Upper lobe of right lung (tissue), 1 donor: ENCODE data around the gene STOX1. TPM values are rescaled to one million over a fixed set of nuclear protein-coding genes. Genes with fewer than 3 reads are reported as not detected.
"Not testable (repeated sequence)": the region's sequence is repeated elsewhere in the genome, so short reads cannot be mapped to it uniquely, and the experiment has no call there.

Experiments
- ATAC-seq: fragments of 200-7000 bp; cut with Tn5 transposase; one replicate; pipeline ENCODE4 v1.9.1; 2020; ENCODE audit warnings: mild to moderate bottlenecking, moderate library complexity
- DNase-seq: peaks from one replicate; pipeline ENCODE4 v3.0.0-alpha.2; 2020
- H3K27ac ChIP-seq: fragments of 200-600 bp; one replicate; pipeline ENCODE4 v1.8.0; 2022
- H3K27me3 ChIP-seq: fragments of 200-600 bp; one replicate; pipeline ENCODE4 v1.8.0; 2022; ENCODE audit warnings: mild to moderate bottlenecking
- H3K36me3 ChIP-seq: fragments of 200-600 bp; one replicate; pipeline ENCODE4 v1.8.0; 2022
- H3K4me1 ChIP-seq: fragments of 200-600 bp; one replicate; pipeline ENCODE4 v1.8.0; 2022
- H3K4me3 ChIP-seq: fragments of 200-600 bp; one replicate; pipeline ENCODE4 v1.8.0; 2022; ENCODE audit warnings: mild to moderate bottlenecking
- H3K9me3 ChIP-seq: fragments of 200-600 bp; one replicate; pipeline ENCODE4 v1.8.0; 2022
- intact Hi-C: fragments of 100-400 bp; cut with DNase I; formaldehyde crosslinking; loops from one replicate; pipeline ENCODE4 v1.11.0; 2022
- total RNA-seq: library from RNA; stranded (reverse); fragmentation: NEBNext Ultra II Directional; extraction: Animal tissue kit (Norgen Biotek cat#: 25700); gene quantifications from one replicate; pipeline ENCODE4 v1.2.1, GENCODE V29; 2021
- TF ChIP-seq, protein P1 (sequence below): fragments of 200-600 bp; IDR thresholded peaks from one replicate; pipeline ENCODE4 v1.8.0; 2022; ENCODE audit warnings: antibody characterized with exemption
- donor health status: DM: no; HTN: yes; CAD: no; lungs with severe emphysema.

Gene STOX1
- total RNA-seq, 1 donor from 2014 or later: 0.46 TPM

DNA sequence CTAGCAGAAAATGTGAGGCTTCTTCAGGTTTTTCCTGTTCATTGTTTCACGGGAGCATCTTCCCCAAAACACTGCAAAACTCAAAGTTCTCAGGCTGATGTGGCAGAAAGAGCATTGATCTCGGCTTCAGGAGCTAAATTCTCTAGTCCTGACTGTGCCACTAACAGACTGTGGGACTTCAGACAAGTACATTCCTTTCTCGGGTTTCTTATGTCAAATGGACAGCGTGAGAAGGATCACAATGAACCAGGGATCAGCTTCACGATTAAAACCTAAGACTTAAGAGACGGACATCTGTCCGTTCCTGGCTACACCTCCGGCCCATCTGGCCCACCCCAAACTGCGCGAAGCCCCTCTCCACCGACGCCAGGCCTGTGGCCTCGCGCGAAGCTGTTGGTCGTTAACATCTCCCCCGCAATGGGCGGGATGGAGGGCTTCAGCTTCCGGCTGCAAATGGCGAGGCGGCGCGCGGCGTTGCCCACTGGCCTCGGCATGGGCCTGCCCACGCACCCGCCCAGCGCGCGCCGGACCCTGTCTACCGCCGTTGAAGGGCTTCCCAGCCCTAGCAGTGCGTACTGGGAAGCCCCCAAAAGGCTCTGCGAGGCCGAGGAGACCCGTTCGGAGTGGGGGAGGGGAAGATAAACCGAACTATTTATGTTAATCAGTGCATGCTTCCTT lies 73.2 kb downstream of the STOX1 start:
- Histone ChIP-seq H3K27me3 (no peaks in the 10 kb centered on the region), H3K36me3 (no peaks in the 10 kb centered on the region), H3K9me3 (no peaks in the 10 kb centered on the region), H3K27ac (peak overlapping the region; percentile 97), H3K4me3 (peak overlapping the region; percentile 98), H3K4me1 (peaks cover 15% of the 10 kb centered on the region)
- ATAC-seq (peak; percentile 78), DNase-seq (peak; percentile 91)
- intact Hi-C loops: no loop called here
- TF ChIP-seq, protein P1, sequence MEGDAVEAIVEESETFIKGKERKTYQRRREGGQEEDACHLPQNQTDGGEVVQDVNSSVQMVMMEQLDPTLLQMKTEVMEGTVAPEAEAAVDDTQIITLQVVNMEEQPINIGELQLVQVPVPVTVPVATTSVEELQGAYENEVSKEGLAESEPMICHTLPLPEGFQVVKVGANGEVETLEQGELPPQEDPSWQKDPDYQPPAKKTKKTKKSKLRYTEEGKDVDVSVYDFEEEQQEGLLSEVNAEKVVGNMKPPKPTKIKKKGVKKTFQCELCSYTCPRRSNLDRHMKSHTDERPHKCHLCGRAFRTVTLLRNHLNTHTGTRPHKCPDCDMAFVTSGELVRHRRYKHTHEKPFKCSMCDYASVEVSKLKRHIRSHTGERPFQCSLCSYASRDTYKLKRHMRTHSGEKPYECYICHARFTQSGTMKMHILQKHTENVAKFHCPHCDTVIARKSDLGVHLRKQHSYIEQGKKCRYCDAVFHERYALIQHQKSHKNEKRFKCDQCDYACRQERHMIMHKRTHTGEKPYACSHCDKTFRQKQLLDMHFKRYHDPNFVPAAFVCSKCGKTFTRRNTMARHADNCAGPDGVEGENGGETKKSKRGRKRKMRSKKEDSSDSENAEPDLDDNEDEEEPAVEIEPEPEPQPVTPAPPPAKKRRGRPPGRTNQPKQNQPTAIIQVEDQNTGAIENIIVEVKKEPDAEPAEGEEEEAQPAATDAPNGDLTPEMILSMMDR: no peak

DNA sequence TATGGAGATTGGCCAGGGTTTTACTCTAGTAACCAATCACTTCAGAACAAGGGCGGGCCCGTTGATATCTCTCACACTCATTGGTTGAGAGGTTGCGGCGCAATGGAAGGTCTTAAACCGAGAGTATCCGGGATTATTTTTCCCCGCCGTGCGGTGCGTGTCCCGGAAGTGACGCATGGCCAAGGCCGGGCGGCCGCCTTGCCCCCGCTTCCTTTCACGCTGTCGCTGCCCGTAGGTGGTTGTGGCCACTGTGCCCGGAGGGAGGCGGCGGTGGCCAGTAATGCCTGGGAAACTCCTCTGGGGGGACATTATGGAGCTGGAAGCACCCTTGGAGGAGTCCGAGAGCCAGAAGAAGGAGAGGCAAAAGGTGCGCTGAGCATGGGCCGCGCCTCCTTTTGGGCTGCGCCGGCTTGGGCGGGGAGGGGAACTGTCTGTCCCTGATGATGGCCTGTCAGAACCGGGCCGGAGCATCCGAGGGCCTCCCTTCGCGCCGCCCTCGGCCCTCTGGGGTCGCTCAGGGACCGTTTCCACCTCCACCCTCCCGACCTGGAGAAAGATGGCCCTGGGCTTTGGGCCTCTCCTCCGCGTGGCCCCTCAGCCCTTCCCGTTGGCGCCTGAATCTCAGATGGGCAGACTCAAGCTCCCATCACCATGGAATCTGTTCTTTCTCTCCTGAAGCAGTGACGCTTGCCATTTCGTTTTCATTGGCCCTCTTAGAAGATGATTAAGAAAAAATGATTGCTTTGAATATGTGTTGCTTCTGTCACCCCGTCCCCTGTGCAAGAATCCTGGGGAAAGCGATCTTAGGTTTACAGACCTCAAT lies 74.0 kb downstream of the STOX1 start, which contains the start of gene DDX50:
DDX50 (plus strand) TSS at position 211 of the 823 bp plus-strand sequence; CDS start at position 281, 70 bp downstream.
- TF ChIP-seq, protein P1: peak; percentile 32
- peak; percentile 98 for DNase-seq
- H3K4me3 ChIP-seq: peak within 1 kb of the TSS; percentile 98
- H3K27ac ChIP-seq: peak within 1 kb of the TSS; percentile 97
- no peaks in the 10 kb centered on the region for H3K27me3 ChIP-seq
- peak; percentile 98 for ATAC-seq
- H3K9me3 ChIP-seq: no peaks in the 10 kb centered on the region
- intact Hi-C loops: no loop called here
- no peaks in the 10 kb centered on the region for H3K36me3 ChIP-seq
- H3K4me1 ChIP-seq: peaks cover 15% of the 10 kb centered on the region

DNA sequence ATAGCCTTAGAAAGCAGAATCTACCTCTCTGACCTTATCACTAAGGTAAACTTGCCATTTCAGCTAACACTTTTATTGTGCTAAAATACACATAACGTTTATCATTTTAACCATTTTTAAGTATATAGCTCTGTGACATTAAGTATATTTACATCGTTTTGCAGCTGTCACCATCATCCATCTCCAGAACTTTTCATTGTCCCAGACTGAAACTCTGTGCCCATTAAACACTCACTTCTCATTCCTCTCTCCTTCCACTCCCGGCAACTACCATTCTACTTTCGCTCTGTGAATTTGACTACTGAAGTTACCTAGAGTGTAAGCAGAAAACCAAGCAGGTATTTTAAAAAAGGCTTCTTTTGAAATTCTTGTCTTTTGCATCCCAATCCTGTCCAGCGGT lies 75.1 kb downstream of the STOX1 start:
- intact Hi-C loops: no loop called here

DNA sequence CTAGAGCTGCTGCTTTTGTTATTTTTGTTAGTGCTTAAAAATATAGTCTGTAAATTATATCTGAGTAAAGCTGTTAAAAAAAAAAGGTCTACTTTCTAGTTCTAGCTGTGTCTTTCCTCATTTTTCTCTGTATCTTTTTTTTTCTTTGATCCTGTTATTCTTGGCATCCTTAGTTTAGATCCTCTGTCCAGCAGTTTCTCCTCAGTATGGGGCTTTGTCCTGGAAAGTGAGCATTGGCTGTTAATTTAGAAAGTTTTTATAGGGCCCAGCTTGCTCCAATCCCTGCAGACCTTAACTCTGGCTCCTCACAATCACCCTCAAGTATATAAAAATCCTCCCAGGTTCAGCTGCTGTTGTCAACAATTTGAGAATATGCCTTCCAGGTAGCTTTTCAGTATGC lies 97.3 kb downstream of the STOX1 start:
- TF ChIP-seq, protein P1: no peak
- no peaks in the 10 kb centered on the region for H3K4me1 ChIP-seq
- no peaks in the 10 kb centered on the region for H3K9me3 ChIP-seq
- peaks cover 41% of the 10 kb centered on the region for H3K36me3 ChIP-seq
- H3K4me3 ChIP-seq: no peak overlapping the region
- intact Hi-C loops: no loop called here
- H3K27me3 ChIP-seq: no peaks in the 10 kb centered on the region
- no peak overlapping the region for H3K27ac ChIP-seq
- ATAC-seq (no peak), DNase-seq (no peak)

More for the DNA sequence above, 75.1 kb downstream of the STOX1 start:
- DNase-seq (no peak), ATAC-seq (no peak)
- peaks cover 8% of the 10 kb centered on the region for H3K36me3 ChIP-seq
- H3K4me1 ChIP-seq: peaks cover 15% of the 10 kb centered on the region
- no peaks in the 10 kb centered on the region for H3K27me3 ChIP-seq
- H3K4me3 ChIP-seq: peak overlapping the region; percentile 98
- TF ChIP-seq, protein P1: no peak
- no peak overlapping the region for H3K27ac ChIP-seq
- H3K9me3 ChIP-seq: no peaks in the 10 kb centered on the region

DNA sequence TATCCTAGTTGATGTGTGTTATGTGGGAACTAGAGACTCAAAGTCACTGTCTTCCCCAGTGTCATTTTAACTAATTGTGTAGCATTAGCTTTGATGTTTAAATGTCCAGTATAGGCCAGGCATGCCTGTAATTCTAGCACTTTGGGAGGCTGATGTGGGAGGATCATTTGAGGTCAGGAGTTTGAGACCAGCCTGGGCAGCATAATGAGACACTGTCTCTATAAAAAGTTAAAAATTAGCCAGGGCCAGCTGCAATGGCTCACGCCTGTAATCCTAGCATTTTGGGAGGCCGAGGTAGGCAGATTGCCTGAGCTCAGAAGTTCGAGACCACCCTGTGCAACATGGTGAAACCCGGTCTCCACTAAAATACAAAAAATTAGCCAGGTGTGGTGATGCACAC lies 98.2 kb downstream of the STOX1 start:
- H3K4me3 ChIP-seq: no peak overlapping the region
- TF ChIP-seq, protein P1: no peak
- intact Hi-C loops: no loop called here
- no peak overlapping the region for H3K27ac ChIP-seq
- peaks cover 39% of the 10 kb centered on the region for H3K36me3 ChIP-seq
- no peaks in the 10 kb centered on the region for H3K9me3 ChIP-seq
- ATAC-seq: no peak
- no peaks in the 10 kb centered on the region for H3K27me3 ChIP-seq
- DNase-seq: no peak
- H3K4me1 ChIP-seq: no peaks in the 10 kb centered on the region

DNA sequence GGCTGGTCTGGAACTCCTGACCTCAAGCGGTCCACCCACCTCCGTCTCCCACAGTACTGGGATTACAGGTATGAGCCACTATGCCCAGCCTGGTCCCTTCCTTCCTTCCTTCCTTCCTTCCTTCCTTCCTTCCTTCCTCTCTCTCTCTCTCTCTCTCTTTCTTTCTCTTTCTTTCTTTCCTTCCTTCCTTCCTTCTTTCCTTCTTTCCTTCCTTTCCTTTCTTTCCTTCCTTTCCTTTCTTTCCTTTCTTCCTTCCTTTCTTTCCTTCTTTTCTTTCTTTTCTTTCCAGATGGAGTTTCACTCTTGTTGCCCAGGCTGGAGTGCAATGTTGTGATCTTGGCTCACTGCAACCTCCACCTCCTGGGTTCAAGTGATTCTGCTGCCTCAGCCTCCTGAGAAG lies 101.8 kb downstream of the STOX1 start:
- intact Hi-C loops, H3K27ac ChIP-seq, DNase-seq, H3K4me3 ChIP-seq, H3K9me3 ChIP-seq, ATAC-seq, H3K4me1 ChIP-seq, H3K27me3 ChIP-seq: not testable (repeated sequence)
- peaks cover 49% of the 10 kb centered on the region for H3K36me3 ChIP-seq

DNA sequence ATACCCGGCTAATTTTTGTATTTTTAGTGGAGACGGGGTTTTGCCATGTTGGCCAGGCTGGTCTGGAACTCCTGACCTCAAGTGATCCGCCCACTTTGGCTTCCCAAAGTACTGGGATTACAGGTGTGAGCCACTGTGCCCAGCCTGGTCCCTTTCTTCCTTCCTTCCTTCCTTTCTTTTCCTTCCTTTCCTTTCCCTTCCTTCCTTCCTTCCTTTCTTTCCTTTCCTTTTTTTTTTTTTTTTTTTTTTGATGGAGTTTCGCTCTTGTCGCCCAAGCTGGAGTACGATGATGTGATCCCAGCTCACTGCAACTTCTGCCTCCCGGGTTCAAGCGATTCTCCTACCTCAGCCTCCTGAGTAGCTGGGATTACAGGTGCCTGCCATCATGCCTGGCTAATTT lies 102.6 kb downstream of the STOX1 start:
- peaks cover 53% of the 10 kb centered on the region for H3K36me3 ChIP-seq
- H3K27ac ChIP-seq, H3K4me3 ChIP-seq, H3K4me1 ChIP-seq, H3K27me3 ChIP-seq, intact Hi-C loops, DNase-seq, ATAC-seq, H3K9me3 ChIP-seq: not testable (repeated sequence)

DNA sequence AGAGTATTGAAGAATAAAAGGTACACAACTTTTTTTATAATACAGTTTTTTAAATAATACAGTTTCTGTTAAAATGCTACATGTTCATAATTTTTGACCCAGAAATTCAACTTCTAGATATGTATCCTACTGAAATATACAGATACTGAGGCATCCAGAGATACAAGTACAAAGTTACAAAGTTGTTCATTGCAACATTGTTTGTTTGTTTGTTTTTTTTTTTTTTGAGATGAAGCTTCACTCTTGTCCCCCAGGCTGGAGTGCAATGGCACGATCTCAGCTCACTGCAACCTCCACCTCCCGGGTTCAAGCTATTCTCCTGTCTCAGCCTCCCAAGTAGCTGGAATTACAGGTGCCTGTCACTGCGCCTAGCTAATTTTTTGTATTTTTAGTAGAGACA lies 105.5 kb downstream of the STOX1 start:
- H3K9me3 ChIP-seq, DNase-seq, intact Hi-C loops, ATAC-seq, H3K27ac ChIP-seq, H3K27me3 ChIP-seq, H3K4me1 ChIP-seq, H3K4me3 ChIP-seq: not testable (repeated sequence)
- H3K36me3 ChIP-seq: peaks cover 81% of the 10 kb centered on the region
